GM21515 (cell line): ENCODE measurements around the gene ULBP1.
"Not testable (repeated sequence)": the region's sequence is repeated elsewhere in the genome, so short reads cannot be mapped to it uniquely, and the experiment has no call there.

Source experiments
- ATAC-seq: cut with Tn5 transposase; IDR thresholded peaks from one replicate; pipeline ENCODE4 v1.9.1; 2021; ENCODE audit not compliant: unreplicated experiment

Gene ULBP1, protein sequence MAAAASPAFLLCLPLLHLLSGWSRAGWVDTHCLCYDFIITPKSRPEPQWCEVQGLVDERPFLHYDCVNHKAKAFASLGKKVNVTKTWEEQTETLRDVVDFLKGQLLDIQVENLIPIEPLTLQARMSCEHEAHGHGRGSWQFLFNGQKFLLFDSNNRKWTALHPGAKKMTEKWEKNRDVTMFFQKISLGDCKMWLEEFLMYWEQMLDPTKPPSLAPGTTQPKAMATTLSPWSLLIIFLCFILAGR

DNA sequence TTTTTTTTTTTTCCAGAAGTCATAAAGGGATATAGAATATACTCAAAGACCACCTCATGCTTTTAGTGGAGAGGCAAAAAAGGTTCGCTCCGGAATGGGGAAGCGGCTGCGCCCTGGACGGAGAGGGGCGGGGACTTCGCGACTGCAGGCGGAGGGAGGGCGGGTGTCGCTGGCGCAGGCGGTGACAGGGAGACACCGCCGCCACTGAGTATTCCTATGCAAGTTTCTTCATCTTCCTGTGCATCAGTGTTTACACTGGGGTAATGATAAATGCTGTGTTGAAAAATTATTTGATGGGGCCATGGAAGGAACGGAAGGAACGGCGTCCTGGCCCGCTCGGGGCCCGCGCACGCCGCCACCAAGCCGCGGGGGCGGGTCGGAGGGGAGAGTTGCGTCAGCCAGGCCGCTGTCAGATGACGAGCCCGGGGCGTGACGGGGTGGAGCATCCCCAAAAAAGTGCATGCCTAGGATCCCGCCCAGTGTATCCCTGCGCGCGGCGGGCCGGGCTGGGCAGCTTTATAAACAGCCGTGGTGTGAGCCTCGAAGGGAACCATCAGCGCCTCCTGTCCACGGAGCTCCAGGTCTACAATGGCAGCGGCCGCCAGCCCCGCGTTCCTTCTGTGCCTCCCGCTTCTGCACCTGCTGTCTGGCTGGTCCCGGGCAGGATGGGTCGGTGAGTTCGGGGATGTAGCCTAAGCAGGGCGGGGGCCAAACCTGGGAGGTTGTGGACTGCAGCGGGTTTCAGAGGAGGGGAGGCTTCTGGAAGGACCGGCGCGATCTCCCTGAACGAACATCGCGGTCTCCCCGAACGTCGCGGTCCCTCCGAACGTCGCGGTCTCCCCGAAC, at the start of gene ULBP1:
TSS of gene ULBP1 (plus strand) at position 482 of the 846 bp plus-strand sequence. CDS start at position 589, 107 bp downstream.
- ATAC-seq, result no peak

DNA sequence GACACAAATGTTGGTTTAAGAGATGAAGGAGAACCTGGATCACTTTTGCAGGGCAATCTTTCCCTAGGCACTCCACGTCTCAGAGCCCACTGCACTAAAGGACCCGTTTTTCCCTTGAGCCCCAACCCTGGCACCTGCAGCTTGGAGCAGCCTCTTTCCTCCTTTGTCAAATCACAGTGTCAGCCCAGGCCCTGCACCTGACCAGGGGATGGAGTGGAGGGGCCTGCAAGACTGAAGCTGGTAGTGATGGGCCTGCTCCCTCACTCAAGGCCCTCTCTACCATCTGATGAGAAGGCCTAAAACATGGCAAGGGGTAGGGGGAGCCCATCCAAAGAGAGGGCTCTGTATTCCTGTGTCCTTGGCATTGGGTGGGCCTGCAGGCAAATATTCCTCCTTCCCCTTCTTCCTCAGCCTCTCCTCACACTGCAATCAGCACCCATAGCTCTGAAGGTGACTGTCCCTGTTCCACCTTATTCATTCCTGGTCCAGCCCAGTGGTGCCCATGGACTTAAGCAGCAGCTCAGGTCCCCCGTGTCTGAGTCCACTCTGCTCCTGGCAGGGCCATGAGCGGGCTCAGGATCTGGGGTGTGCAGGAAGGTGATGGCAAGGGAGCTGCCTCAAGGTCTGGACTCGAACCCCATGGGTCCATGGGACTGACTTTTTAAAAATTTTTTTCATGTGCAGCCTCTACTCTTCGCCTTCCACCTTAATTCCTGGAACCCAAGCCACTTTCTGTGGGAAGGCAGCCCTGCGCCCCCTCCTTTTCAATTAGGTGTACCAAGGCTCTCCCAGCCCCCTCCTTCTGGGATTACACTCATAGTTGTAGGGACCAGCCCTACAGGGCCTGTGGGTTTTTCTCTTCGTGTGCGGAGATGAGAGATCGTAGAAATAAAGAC, 47.5 kb upstream of the ULBP1 start:
- ATAC-seq, result no peak

DNA sequence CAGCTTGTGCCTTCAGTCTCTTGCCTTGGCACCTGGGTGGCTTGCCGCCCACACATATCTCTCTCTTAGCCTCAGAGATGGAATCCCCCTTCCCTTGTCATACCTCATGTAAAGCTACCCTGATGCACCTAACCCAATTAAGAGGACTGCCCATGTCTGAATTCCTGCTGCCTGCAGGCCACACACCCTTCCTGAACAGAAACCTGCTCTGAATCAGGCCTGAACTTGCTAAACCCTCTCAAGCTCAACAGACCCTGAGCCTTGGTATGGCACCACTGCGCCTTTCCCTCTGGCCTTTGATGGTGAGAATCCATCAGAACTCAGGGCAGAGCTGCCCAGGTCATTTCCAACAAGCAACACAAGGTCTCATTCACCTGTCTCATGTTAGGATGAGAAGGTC, 46.1 kb upstream of the ULBP1 start:
- ATAC-seq, result no peak

DNA sequence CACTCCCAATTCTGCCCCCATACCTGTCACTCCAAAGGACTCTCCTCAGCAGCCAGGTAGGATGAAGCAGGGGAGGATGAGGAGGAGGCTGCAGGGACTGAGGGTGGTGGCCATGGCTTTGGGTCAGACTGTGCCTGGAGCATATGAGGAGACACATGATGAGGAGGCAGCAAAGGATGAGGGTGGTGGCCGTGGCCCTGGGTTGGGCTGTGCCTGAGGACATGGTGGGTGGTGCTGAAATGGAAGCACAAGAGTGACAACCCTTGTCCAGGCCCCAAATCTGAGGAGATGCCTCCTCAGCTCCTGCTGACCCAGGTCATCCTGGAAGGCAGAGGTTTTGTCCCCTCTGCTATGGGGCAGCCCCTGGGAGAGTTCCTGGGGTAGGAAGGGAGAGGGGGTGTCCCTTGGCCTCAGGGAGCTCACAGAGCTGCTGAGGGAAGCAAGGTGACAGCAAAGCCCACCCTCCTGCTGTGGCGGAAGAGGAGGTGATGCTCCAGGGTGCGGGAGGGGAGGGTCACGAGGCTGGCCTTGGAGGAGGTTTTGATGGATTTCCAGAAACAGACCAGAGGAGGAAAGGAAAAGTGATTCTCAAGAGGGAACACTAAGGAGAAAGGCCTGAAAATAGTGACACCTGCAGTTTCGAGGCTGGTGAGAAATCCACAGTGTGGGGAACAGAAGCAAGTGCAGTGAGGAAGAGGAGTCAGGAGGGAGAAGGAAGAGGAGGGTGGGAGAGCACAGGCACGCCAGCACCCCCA, 45.4 kb upstream of the ULBP1 start:
- ATAC-seq, result no peak

DNA sequence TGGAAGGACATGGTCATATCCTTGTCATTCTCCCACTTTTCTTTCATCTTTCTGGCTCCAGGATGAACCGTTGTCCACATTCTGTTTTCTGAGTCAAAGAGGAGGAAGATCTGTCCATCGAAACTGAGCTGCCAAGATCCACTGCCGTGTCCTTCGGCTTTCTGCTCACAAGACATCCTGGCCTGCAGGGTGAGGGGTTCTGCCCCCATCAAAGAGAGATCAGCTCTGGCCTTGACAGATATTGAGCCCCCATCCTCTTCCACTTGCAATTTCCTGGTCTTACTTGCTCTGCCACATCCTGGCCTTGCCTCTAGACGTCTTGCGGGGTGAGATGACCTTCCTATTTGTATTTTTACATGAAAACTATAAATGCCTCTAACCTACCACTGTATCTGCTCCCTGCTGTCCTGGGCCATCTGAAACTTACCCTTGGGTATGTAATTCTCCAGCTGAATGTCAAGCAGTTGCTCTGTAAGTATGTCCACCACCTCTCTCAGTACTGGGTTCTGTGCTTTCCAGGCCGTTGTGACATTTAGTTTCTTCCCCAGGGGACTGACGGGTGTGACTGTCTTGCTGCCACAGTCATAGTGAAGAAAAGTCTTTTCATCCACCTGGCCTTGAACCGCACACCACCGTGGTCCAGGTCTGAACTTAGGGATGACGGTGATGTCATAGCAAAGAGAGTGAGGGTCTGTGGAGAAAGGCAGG, 44.5 kb upstream of the ULBP1 start:
- ATAC-seq, result not testable (repeated sequence)

DNA sequence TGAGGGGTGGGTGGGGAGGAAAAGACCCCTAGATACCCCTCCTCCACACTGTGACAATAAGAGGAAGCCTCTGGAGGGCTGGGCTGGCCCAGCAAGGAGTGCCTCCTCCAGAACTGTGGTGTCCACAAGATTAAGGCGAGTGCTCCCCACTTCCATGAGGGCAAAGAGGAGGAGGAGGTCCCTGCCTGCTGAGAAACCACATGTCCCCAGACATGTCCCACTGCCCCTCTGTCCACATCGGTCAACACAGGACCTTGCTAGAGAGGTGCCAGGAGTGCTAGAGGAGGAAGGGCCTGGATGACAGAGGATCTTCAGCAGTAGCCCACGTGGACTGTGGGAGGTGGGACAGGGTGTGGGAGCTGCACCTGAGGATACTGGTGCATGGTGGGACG, 43.9 kb upstream of the ULBP1 start:
- ATAC-seq, result no peak

DNA sequence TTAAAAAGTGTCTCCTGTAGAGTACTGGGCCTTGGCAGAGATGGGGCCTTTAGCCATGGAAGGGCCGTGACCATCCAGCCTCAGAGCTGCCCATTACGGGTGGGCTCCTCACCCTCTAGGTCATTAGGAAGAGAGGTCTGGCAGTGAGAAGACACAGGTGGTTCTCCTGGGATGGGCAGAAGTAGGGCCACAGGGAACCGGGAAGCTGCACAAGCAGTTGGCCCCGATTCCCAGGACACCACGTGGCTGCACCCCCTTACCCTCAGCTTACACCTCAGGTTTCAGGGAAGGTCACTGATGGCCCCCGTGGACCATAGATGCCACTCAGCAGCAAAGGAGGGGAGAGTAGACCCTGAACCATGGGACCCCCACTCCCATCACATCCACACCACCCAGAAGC, 42.4 kb upstream of the ULBP1 start:
- no peak for ATAC-seq

DNA sequence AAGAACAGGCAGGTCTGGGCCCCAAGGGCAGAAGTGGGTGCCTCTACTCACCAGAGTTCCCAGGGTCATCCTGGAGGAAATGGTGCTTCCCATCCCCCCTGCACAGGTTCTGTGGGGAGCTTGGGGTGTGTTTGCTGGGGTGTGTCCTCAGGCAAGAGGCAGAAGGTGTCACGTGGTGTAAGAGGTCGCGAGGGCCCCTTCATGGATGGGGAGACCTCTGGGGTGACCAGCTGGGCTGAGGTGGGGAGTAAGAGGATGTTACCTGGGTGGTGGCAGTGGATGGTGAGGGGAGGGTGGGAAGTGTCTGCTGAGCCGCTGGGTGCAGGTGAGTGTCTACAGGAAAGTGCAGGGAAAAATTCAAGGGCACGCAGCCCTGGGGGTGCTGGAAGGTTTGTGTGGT, 41.7 kb upstream of the ULBP1 start:
- ATAC-seq, result not testable (repeated sequence)

DNA sequence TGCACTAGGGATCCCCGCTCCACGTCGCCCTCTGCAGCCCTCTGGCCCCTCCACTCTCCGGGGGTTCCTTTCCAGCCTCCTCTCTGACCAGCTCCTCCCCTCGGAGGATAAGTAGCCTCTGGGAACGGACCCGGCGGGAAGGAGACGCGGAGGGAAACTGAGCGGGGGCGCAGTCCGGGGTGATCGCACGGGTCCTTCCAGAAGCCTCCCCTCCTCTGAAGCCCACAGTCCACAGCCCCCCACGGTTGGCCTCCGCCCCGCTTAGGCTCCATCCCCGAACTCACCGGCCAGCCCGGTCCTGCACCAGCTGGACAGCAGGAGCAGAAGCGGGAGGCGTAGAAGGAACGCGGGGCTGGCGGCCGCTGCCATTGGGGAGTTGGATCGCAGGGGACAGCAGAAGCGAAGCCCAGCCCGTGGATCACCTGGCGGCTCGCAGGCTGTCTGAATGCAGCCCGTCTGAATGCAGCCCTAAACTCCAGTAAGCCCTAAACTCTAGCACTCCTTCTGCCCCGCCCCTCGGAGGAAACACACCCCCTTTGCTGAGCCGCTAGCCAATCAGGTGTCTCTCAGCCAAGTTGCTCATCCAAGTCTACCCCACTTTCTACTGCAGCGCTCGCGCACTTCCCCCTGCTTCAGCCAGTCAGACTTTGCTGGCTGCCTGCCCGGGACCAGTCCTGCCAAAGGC, 41.0 kb upstream of the ULBP1 start, which contains the start of gene RAET1G:
TSS of gene RAET1G (minus strand) at position 480 of the 685 bp plus-strand sequence. CDS start at position 369, 111 bp downstream.
- ATAC-seq, result no peak

DNA sequence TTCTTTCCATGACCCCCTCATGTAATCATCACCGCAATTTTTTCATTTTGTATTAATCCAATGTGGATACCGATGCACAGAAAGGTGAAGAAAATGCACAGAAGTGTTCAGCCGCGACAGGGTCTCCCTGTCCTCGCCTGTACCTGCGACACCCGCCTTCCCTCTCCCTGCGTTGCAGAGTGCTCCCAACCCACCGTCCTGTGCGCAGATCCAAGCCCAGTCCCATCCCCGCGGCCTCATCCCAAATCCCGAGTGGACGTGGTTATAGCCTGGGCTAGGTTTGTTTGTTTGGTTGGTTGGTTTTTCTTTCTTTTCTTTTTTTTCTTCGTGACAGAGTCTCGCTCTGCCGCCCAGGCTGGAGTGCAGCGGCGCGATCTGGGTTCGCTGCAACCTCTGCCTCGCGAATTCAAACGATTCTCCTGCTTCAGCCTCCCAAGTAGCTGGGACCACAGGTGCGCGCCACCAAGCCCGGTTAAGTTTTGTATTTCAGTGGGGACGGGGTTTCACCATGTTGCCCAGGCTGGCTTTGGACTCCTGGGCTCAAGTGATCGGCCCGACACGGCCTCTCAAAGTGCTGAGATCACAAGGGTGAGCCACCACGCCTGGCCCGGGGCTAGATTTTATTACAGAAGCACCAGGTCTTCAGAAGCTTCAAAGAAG, 40.3 kb upstream of the ULBP1 start:
- no peak for ATAC-seq

DNA sequence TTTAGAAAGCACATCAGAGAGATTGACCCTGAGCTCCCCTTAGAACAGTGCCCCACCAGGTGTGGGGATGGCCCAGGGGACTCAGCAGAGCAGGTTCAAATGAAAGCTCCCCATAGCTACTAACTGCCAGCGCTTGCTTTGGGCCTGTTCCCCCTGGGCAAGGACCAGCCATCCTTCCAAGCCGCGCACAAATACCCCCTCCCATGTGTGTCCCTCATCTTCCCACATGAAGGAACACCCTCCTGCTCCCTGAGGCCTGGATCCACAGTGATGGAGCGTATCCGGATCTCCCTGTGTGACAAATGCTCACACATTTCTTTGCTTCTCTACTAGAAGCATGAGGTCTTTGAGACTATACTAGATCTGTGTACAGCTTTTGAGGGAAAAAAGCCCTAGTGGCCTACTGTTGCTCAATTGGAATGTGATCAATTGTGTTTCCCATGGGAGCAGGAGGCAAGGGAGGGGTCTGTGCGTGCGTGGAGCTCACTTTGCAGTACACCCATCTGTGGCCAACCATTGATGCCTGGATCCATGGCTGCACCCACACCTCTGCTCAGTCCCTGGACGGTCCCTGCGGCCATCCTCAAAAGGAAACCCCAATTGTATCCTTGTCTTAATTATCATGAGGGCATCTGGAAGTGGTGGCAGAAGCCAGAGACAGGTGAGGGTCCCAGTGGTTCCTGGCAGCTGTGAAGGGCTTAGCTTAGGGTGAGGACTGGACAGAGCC, 39.4 kb upstream of the ULBP1 start:
- no peak for ATAC-seq

DNA sequence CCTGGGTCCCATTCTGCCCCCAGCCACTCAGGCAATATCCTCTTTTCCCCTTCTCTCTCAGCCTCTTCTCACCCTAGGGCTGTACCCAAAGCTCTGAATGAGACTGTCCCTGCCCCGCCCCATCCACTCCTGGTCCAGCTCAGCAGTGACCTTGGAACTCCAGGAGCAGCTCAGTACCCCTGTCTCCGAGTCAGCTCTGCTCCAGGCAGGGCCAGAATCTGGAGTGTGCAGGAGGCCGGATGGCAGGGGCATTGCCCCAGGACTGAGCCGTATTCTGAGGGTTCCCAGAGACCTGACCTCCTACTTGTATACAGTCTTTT, 38.9 kb upstream of the ULBP1 start:
- no peak for ATAC-seq

DNA sequence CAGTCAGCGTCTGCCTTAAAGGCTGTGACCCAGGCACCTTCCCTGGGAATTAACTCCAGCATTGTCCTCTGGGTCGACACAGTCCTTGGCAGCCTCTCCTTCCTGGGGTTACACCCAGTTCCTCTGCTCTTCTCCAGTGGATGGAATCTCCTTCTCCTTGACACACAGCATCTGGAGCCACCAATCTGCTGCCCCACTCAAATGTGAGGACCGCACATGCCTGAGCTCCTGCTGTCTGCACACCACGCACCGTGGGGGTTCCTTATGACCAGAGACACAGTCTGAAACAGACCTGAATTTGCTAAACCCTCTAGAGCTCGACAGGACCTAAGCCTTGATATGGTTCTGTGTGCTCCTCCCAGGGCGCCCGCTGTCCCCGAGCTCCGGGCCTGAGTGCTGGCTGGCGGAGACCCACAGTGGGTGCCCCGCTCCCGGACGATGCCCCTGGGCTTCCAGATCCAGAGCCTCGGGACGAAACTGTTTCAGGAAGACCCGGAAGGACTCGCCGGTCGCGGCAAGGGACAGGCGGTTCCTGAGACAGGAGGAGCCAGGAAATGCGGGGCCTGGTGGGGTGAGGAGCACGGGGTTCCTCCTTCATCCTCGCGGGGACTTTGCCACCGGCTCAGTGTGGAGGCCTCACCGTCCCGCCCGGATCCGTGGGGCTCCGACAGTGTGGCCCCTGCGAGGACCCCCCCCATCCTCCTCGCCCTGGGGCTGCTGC, 38.3 kb upstream of the ULBP1 start:
- no peak for ATAC-seq

DNA sequence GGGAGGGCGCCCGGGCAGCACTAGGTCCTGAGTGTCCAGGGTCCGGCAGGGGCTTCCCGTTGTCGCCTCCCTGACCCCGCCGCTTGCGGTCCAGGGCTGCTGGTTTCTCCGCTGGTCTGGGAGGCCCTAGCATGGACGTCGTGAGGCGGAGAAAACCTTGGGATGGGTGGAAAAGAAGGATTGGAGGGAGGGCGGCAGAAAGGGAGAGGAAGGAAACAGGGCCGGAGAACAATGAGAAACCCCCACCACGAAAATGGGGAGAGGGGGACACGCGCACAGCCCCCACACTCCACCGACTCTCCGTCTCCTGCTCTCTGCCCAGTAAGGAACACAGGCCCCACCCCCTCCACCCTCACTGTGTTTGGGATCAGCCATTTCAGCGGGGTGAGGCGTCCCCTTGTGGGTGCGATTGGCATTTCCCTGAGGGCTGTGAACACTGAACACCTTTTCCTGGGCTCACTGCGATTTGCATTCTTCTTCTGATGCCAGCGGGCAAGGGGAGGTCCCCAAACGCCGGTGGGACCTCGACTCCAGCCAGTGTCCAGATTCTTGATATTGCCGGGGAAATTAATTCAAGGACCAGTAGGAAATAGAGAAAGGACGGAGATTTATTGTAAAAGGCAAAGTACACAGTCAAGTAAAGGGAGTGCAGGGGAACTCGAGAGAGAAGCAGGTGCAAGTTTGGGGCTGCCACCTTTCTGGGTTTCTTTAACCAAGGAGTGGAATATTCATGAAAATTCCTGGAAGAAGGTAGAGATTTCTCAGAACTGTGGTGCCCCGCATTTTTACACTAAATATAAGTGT, 37.6 kb upstream of the ULBP1 start:
- ATAC-seq, result no peak

DNA sequence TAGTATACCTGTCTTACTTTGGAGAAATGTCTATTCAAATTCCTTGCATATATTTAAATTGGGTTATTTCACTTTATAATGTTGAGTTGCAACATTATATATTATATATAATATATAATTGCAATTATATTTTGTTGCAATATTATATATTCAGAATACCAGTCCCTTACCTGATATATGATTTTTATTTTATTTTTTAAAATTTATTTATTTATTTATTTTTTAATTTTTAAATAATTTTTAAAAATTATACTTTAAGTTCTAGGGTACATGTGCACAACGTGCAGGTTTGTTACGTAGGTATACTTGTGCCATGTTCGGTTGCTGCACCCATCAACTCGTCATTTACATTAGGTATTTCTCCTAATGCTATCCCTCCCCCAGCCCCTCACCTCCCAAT, 36.7 kb upstream of the ULBP1 start:
- not testable (repeated sequence) for ATAC-seq

DNA sequence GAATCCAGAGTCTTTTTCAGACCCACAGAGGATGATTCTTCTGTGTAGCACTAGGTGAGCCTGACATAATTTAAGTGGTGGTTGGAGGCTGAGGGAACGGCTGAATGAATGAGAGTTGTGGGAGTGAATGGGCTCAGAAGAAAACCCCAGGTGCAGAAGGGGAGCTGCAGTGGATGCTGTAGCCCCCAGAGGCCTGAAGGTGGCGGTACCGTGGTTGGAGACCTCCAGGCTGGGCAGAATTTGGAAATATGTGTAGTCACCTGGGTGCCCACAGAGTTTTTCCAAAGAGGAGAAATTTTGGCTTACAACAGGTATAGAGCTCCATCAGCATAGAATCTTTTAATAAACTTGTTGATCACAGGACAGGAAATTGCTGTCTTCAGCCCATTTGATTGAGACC, 34.3 kb upstream of the ULBP1 start:
- no peak for ATAC-seq

DNA sequence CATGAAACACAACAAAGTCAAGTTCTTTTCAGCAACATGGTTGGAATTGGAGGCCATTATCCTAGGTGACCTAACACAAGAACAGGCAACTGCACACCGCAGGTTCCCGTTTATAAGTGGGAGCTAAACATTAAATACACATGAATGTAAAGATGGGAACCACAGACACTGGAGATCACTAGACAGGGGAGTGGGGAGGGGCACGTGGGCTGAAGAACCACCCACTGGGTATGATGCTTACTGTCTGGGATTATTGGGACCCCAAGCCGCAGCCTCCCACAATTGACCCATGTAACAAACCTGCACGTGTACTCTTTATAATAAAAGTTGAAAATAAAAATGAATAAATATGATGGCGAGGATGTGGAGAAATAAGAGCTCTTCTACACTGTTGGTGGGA, 32.2 kb upstream of the ULBP1 start:
- no peak for ATAC-seq
